Measurements from ENCODE around the gene KCND2. TPM values are rescaled to one million over a fixed set of nuclear protein-coding genes. Genes with fewer than 3 reads are reported as not detected.

Gene KCND2
- total and polyA plus RNA-seq, 7 donors, result 0.04 to 2.7 (median 0.15) TPM

- intact Hi-C loops (cut with DNase I), result no loop called here
- H3K36me3 ChIP-seq (ENCODE audit: insufficient read depth in 1 of 2, low read depth in 1 of 2), result no peaks in the 10 kb centered on the region
- ATAC-seq (no peak), DNase-seq (no peak)
- no peak for TF ChIP-seq CTCF (IDR thresholded peaks at IDR 0.05)
- WGBS, 3 donors, result 82 to 85% (median 83%) methylated on average over 2 of the region's 2 CpGs
- no peak overlapping the region for H3K27ac ChIP-seq
- no peaks in the 10 kb centered on the region for H3K4me1 ChIP-seq
- H3K4me3 ChIP-seq, result no peak overlapping the region
- H3K27me3 ChIP-seq (ENCODE audit: insufficient read depth in 3 of 3, low read length in 2 of 3), result no peaks in the 10 kb centered on the region
- no peaks in the 10 kb centered on the region for H3K9me3 ChIP-seq
Observed at GRCh38 chr7:120259386-120259785, 13.6 kb upstream of the KCND2 start.

- no peaks in the 10 kb centered on the region for H3K4me1 ChIP-seq
- H3K9me3 ChIP-seq, result no peaks in the 10 kb centered on the region
- intact Hi-C loops (cut with DNase I), result no loop called here
- no peak for TF ChIP-seq CTCF (IDR thresholded peaks at IDR 0.05)
- no peak for ATAC-seq
- H3K27ac ChIP-seq, result no peak overlapping the region
- DNase-seq, result no peak
- no peaks in the 10 kb centered on the region for H3K36me3 ChIP-seq (ENCODE audit: insufficient read depth in 1 of 2, low read depth in 1 of 2)
- H3K4me3 ChIP-seq, result no peak overlapping the region
- 45 to 65% (median 59%) methylated on average over 1 of the region's 1 CpG for WGBS, 3 donors
- H3K27me3 ChIP-seq (ENCODE audit: insufficient read depth in 3 of 3, low read length in 2 of 3), result no peaks in the 10 kb centered on the region
Observed at GRCh38 chr7:120260111-120260510, 12.9 kb upstream of the KCND2 start.

GRCh38 chr7:120272261-120272660, 714 bp upstream of the KCND2 start:
- H3K27me3 ChIP-seq (ENCODE audit: insufficient read depth in 3 of 3, low read length in 2 of 3), result peaks cover 2 to 14% (median 3%) of the 10 kb centered on the region in 3 donors
- TF ChIP-seq CTCF (IDR thresholded peaks at IDR 0.05), result peak; percentile 65
- no peaks in the 10 kb centered on the region for H3K36me3 ChIP-seq (ENCODE audit: insufficient read depth in 1 of 2, low read depth in 1 of 2)
- H3K4me1 ChIP-seq, result no peaks in the 10 kb centered on the region
- WGBS, 3 donors, result 0 to 1% (median 1%) methylated on average over 17 of the region's 17 CpGs
- H3K4me3 ChIP-seq, result peak overlapping the region; percentile 66
- ATAC-seq (peak; percentile 43 to 84 (median 64)), DNase-seq (no peak)
- H3K27ac ChIP-seq, result no peak overlapping the region
- intact Hi-C loops (cut with DNase I), result loop anchor here (2.0 to 5.0 kb wide), 2 partner anchors 335 to 337 kb away; no protein-coding TSS in a partner anchor
- no peaks in the 10 kb centered on the region for H3K9me3 ChIP-seq

GRCh38 chr7:120273476-120273975, 551 bp downstream of the KCND2 start:
- Histone ChIP-seq H3K36me3 (ENCODE audit: insufficient read depth in 1 of 2, low read depth in 1 of 2) (no peaks in the 10 kb centered on the region), H3K9me3 (no peaks in the 10 kb centered on the region), H3K4me1 (no peaks in the 10 kb centered on the region), H3K27ac (no peak overlapping the region), H3K27me3 (ENCODE audit: insufficient read depth in 3 of 3, low read length in 2 of 3) (peaks cover 2 to 14% (median 3%) of the 10 kb centered on the region in 3 donors), H3K4me3 (peak overlapping the region; percentile 66)
- WGBS, 3 donors, result 1% methylated on average over 34 to 38 of the region's 38 CpGs
- intact Hi-C loops (cut with DNase I), result loop anchor here (2.0 to 5.0 kb wide), 2 partner anchors 336 to 339 kb away; no protein-coding TSS in a partner anchor
- peak in 2 of 4 donors; percentile 27 to 42 for ATAC-seq
- TF ChIP-seq CTCF (IDR thresholded peaks at IDR 0.05), result no peak
- peak; percentile 40 to 62 for DNase-seq

- ATAC-seq, result no peak
- intact Hi-C loops (cut with DNase I), result loop anchor here in 1 of 2 donors (5.0 kb wide), 1 partner anchor 337 kb away; no protein-coding TSS in a partner anchor
Observed at GRCh38 chr7:120274482-120274881, 1.5 kb downstream of the KCND2 start.

More at GRCh38 chr7:120274482-120274881, 1.5 kb downstream of the KCND2 start:
- Histone ChIP-seq H3K27ac (no peak overlapping the region), H3K9me3 (no peaks in the 10 kb centered on the region), H3K36me3 (ENCODE audit: insufficient read depth in 1 of 2, low read depth in 1 of 2) (no peaks in the 10 kb centered on the region), H3K4me1 (no peaks in the 10 kb centered on the region), H3K4me3 (no peak overlapping the region), H3K27me3 (ENCODE audit: insufficient read depth in 3 of 3, low read length in 2 of 3) (peaks cover 2 to 14% (median 3%) of the 10 kb centered on the region in 3 donors)
- no peak for TF ChIP-seq CTCF (IDR thresholded peaks at IDR 0.05)
- 95% methylated on average over 14 to 16 of the region's 16 CpGs for WGBS, 3 donors
- DNase-seq, result no peak
